CD4-positive, alpha-beta T cell treated with Interleukin-12 subunit alpha and Interleukin-12 subunit beta, for 1 hour (primary cell): Measurements from ENCODE around the gene TECPR2.
"Not testable (repeated sequence)": the region's sequence is repeated elsewhere in the genome, so short reads cannot be mapped to it uniquely, and the experiment has no call there.

Experiments used
- DNase-seq: peaks from one replicate; pipeline ENCODE4 v3.0.0-alpha.2; 2020

TECPR2 gene

GRCh38 chr14:102335163-102335562 is 27.6 kb upstream of the TECPR2 start:
- DNase-seq = no peak

GRCh38 chr14:102338724-102339123 is 24.0 kb upstream of the TECPR2 start:
- no peak for DNase-seq

GRCh38 chr14:102341566-102341965 is 21.2 kb upstream of the TECPR2 start:
- DNase-seq = no peak

GRCh38 chr14:102342238-102342637 is 20.5 kb upstream of the TECPR2 start:
- no peak for DNase-seq

- no peak for DNase-seq
Observed at GRCh38 chr14:102344084-102344483, 18.7 kb upstream of the TECPR2 start.

GRCh38 chr14:102344485-102344884 is 18.3 kb upstream of the TECPR2 start:
- no peak for DNase-seq

GRCh38 chr14:102345232-102345631 is 17.5 kb upstream of the TECPR2 start:
- DNase-seq = no peak

GRCh38 chr14:102346645-102347044 is 16.1 kb upstream of the TECPR2 start:
- DNase-seq = no peak

GRCh38 chr14:102348376-102348775 is 14.4 kb upstream of the TECPR2 start:
- no peak for DNase-seq

GRCh38 chr14:102351023-102351422 is 11.7 kb upstream of the TECPR2 start:
- no peak for DNase-seq

GRCh38 chr14:102351593-102351992 is 11.1 kb upstream of the TECPR2 start:
- DNase-seq = not testable (repeated sequence)

- no peak for DNase-seq
Observed at GRCh38 chr14:102352213-102352612, 10.5 kb upstream of the TECPR2 start.

- no peak for DNase-seq
Observed at GRCh38 chr14:102353126-102353619, 9.6 kb upstream of the TECPR2 start.

- DNase-seq = no peak
Observed at GRCh38 chr14:102356280-102356679, 6.5 kb upstream of the TECPR2 start.

GRCh38 chr14:102359341-102359740 is 3.4 kb upstream of the TECPR2 start:
- no peak for DNase-seq

GRCh38 chr14:102360388-102360787 is 2.4 kb upstream of the TECPR2 start:
- DNase-seq = no peak

- peak; percentile 16 for DNase-seq
Observed at GRCh38 chr14:102362084-102362483, 657 bp upstream of the TECPR2 start.

- DNase-seq = peak; percentile 23
Observed at GRCh38 chr14:102363182-102363943, 622 bp downstream of the TECPR2 start.

GRCh38 chr14:102370305-102370809 is 7.6 kb downstream of the TECPR2 start:
- peak; percentile 7 for DNase-seq

GRCh38 chr14:102371361-102371760 is 8.6 kb downstream of the TECPR2 start:
- no peak for DNase-seq

- DNase-seq = no peak
Observed at GRCh38 chr14:102373110-102373509, 10.4 kb downstream of the TECPR2 start.

GRCh38 chr14:102374264-102374663 is 11.5 kb downstream of the TECPR2 start:
- DNase-seq = no peak

GRCh38 chr14:102375119-102375518 is 12.4 kb downstream of the TECPR2 start:
- no peak for DNase-seq

GRCh38 chr14:102377696-102378095 is 15.0 kb downstream of the TECPR2 start:
- DNase-seq = no peak

- no peak for DNase-seq
Observed at GRCh38 chr14:102378830-102379229, 16.1 kb downstream of the TECPR2 start.
